NCI-H524 (cell line): ENCODE results near the gene C11orf42.
A peak's percentile ranks its signal among the peaks of the same experiment; 100 is the strongest.

ENCODE experiments used
- DNase-seq, 2 experiments: peaks; one replicate each; lab custom pipeline; 2025; lab: John Stamatoyannopoulos, UW

Gene C11orf42

DNA sequence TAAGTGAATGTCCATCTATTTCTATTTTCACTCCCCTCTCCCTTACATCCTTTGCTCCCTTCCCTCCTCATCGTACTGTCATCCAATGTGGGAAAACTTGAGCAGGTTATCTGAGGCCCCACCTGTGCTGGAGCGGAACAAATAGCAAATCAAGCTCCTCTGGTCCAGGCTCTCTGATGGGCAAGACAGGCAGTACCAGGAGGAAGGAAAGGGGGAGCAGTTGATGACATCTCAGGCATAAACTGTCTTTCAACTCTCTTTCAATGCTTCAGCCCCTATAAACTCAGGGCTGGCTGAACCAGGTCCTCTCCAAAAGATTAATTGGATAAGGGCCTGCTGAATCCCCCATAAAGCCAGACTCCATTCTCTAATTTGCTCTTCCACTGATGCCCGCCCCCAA is 52.8 kb downstream of the C11orf42 start:
- peak in 1 of 2 experiments; percentile 28 for DNase-seq

DNA sequence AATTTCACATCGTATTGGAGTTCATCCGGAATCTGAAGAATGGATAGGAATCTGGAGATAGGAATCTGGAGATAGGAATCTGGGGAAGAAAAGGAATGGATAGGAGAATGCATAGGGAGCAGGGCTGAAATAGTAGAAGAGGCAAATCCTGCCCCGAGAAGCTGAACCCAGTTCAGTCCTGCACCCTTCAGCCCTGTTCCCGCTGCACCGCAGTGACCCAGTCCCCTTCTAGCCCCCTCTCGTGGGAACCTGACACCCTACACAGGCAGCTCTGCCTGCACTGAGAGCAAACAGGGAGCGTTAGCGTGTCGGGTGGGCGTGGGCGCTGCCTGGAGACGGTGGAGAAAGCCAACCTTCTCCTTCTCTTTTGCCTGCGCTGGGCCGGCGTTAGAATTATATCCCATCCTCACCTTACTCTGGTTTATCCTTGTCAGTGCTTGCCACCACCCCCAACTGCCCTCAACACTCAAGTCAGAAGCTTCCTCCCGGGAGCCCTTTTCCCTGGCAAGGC is 53.3 kb downstream of the C11orf42 start:
- DNase-seq = peak; percentile 36 to 52

DNA sequence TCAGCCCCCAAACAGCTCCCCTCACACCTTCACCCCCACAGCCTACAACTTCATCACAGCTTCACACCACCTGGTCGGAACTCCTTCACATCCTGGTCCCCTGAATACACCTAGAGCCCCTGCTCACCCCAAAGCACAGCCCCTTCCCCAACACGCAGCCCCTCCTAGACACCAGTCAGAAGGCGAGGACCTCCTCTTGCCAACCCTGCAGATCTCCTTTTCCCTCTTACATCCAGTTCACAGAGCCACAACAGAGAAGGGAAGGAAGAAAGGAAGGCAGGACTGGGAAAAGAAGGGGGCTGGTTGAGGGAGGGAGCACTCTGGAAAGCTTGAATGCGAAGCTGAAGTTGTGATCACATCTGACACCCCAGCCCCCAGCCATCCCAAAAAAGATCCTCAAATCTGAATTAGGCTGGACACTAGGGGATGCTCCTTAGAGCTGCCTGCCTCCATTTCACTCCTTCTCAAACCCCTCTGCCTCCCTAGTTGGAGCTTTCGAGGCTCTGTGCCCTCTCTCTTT is 54.9 kb downstream of the C11orf42 start:
- DNase-seq = no peak
